Activated CD4-positive, alpha-beta T cell treated with anti-CD3 and anti-CD28 coated beads for 36 hours (primary cell): ENCODE results near the gene VPREB1. TPM values are rescaled to one million over a fixed set of nuclear protein-coding genes. Genes with fewer than 3 reads are reported as not detected.
"Not testable (repeated sequence)": the region's sequence is repeated elsewhere in the genome, so short reads cannot be mapped to it uniquely, and the experiment has no call there.

ENCODE experiments used
- ATAC-seq: fragments of 200-7000 bp; cut with Tn5 transposase; one replicate; pipeline ENCODE4 v1.10.0; 2021; ENCODE audit warnings: mild to moderate bottlenecking, moderate library complexity
- CTCF ChIA-PET: fragments of 350-600 bp; sonication (Branson Sonifier 250); formaldehyde crosslinking; loops from one replicate; lab custom pipeline; 2021; ENCODE audit warnings: antibody characterized with exemption; lab: Charles Lee
- POLR2A ChIA-PET: fragments of 350-600 bp; sonication (Branson Sonifier 250); formaldehyde crosslinking; loops from one replicate; lab custom pipeline; 2021; ENCODE audit warnings: antibody characterized with exemption, inconsistent platforms; lab: Charles Lee
- DNase-seq: peaks from one replicate; pipeline ENCODE4 v3.0.0-alpha.2; 2020
- H3K27ac Mint-ChIP-seq: one replicate; pipeline ENCODE4 v1.8.0; 2021; ENCODE audit warnings: mixed read lengths
- H3K27me3 Mint-ChIP-seq: one replicate; pipeline ENCODE4 v1.8.0; 2021; ENCODE audit warnings: mixed read lengths
- H3K36me3 Mint-ChIP-seq: one replicate; pipeline ENCODE4 v1.8.0; 2021; ENCODE audit warnings: low read depth, mixed read lengths
- H3K4me1 Mint-ChIP-seq: one replicate; pipeline ENCODE4 v1.8.0; 2021; ENCODE audit warnings: mixed read lengths
- H3K4me3 Mint-ChIP-seq: one replicate; pipeline ENCODE4 v1.8.0; 2021; ENCODE audit warnings: mild to moderate bottlenecking, moderate library complexity, mixed read lengths
- H3K9me3 Mint-ChIP-seq: one replicate; pipeline ENCODE4 v1.8.0; 2021; ENCODE audit warnings: low read depth, mixed read lengths
- intact Hi-C, 2 experiments: fragments of 100-400 bp; cut with DNase I in 1 of 2; cut with micrococcal nuclease in 1 of 2; formaldehyde crosslinking; loops; one replicate each; pipeline versions ENCODE4 v1.14.2 to v1.15.1; 2022 to 2024; cut with DNase I, micrococcal nuclease
- total RNA-seq, 2 experiments: library from RNA; stranded (reverse); gene quantifications; one replicate each; pipeline ENCODE4 v1.2.3, GENCODE V29; 2021

VPREB1 gene
- total RNA-seq, 2 experiments from 2014 or later, result not detected

DNA sequence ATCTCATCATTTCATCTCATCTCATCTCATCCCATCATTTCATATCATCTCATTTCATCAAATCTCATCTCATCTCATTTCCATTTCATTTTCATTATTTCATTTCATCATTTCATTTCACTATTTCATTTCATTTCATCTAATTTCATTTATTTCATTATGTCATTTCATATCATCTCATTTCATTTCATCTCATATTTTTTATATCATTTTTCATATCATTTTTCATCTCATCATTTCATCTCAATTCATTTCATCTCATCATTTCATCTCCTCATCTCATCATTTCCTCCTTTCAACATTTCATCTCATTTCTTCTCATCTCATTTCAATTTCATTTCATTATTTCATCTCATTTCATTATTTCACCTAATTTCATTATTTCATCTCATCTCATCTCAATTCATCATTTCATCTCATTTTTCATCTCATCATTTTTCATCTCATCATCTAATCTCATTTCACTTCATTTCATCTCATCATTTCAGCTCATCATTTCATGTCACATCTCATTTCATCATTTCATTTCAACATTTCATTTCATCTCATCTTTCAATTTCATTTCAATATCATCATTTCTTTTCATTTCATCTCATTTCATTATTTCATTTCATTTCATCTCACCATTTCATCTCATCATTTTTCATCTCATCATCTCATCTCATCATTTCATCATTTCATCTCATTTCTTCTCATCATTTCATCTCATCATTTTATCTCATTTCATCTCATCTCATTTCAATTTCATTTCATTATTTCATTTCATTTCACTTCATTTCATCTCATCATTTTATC, 40.6 kb downstream of the VPREB1 start:
- ATAC-seq, H3K27me3 Mint-ChIP-seq, intact Hi-C loops, CTCF ChIA-PET, H3K4me1 Mint-ChIP-seq, H3K9me3 Mint-ChIP-seq, DNase-seq, H3K4me3 Mint-ChIP-seq, POLR2A ChIA-PET, H3K27ac Mint-ChIP-seq, H3K36me3 Mint-ChIP-seq: not testable (repeated sequence)

DNA sequence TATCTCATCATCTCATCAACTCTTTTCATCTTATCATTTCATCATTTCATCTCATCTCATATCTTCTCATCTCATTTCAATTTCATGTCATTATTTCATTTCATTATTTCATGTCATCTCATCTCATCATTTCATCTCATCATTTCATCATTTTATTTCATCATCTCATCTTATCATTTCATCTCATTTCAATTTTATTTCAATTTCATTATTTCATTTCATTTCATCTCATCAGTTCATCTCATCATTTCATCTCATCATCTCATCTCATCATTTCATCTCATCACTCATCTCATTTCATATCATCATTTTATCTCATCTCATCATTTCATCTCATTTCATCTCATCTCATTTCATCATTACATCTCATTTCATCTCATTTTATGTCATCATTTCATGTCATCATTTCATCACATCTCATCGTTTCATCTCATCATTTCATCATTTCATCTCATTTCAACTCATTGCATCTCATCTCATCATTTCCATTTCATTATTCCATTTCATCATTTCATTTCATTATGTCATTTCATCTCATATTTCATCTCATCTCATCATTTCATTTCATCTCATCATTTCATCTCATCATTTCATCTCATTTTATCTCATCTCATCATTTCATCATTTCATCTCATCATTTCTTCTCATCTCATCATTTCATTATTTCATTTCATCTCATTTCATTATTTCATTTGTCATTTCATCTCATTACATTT, 42.0 kb downstream of the VPREB1 start:
- CTCF ChIA-PET, H3K27ac Mint-ChIP-seq, H3K4me3 Mint-ChIP-seq, POLR2A ChIA-PET, intact Hi-C loops, ATAC-seq, H3K36me3 Mint-ChIP-seq, H3K27me3 Mint-ChIP-seq, H3K4me1 Mint-ChIP-seq, H3K9me3 Mint-ChIP-seq, DNase-seq: not testable (repeated sequence)

DNA sequence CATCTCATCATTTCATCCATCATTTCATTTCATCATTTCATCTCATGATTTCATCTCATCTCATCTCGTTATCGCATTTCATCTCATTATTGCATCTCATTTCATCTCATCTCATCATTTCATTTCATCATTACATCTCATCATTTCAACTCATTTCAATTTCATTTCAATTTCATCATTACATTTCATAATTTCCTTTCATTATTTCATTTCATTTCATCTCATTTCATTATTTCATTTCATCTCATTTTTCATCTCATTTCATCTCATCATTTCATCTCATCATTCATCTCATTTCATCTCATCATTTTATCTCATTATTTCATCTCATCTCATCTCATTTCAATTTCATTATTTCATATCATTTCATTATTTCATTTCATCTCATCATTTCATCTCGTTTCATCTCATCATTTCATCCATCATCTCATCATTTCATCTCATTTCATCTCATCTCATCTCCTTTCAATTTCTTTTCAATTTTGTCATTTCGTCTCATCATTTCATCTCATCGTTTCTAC, 42.6 kb downstream of the VPREB1 start:
- CTCF ChIA-PET, POLR2A ChIA-PET, intact Hi-C loops, ATAC-seq, H3K36me3 Mint-ChIP-seq, H3K4me1 Mint-ChIP-seq, H3K27ac Mint-ChIP-seq, H3K9me3 Mint-ChIP-seq, H3K4me3 Mint-ChIP-seq, DNase-seq, H3K27me3 Mint-ChIP-seq: not testable (repeated sequence)

DNA sequence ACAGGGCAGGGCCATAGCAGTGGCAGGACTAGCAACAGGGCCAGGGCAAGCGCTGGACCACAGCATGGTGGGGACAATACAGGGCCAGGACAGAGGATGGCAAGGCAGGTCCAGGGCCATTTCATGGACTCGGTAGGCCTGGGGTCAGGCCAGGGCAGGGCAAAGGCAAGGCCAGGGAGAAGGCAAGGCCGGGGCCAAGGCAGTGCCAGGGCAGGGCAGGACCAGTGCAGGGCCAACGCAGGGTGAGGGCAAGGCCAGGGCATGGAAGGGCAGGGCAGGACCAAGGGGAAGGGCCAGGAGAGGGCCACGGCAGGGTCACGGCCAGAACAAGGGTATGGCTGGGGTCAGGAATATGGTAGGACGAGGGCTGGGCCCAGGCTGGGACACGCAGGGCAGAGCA, 45.1 kb downstream of the VPREB1 start:
- H3K36me3 Mint-ChIP-seq, H3K27me3 Mint-ChIP-seq, CTCF ChIA-PET, DNase-seq, intact Hi-C loops, POLR2A ChIA-PET, H3K27ac Mint-ChIP-seq, H3K9me3 Mint-ChIP-seq, H3K4me3 Mint-ChIP-seq, H3K4me1 Mint-ChIP-seq, ATAC-seq: not testable (repeated sequence)

DNA sequence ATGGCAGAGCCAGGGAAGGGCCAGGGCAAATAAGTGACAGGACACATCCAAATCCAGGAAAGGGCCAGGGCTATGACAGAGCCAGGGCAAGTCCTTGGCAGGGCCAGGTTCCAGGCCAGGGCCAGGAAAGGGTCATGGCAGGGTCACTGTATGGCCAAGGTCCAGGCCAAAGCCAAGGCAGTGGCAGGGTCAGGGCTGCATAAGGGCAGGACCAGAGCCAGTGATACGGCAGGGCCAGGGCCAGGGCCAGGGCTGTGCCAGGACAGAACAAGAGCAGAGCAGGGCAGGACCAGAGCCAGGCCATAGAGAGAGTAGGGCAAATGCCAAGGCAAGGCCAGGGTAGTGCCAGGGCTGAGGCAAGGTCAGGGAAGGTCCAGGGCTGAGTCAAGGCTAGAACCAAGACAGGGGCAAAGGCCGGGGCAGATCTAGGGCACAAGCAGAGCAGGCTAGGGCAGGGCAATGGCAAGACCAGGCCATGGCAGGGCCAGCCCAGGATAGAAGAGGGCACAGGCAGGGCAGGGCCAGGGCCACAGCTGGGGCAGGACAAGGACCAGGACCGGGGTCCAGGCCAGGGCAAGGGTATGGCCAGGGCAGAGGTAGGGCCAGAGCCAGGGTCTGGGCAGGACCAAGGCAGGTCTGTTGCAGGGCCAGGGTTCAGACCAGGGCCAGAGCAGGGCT, 46.7 kb downstream of the VPREB1 start:
- POLR2A ChIA-PET, DNase-seq, H3K4me1 Mint-ChIP-seq, CTCF ChIA-PET, H3K9me3 Mint-ChIP-seq, intact Hi-C loops, ATAC-seq, H3K36me3 Mint-ChIP-seq, H3K27ac Mint-ChIP-seq, H3K27me3 Mint-ChIP-seq, H3K4me3 Mint-ChIP-seq: not testable (repeated sequence)

DNA sequence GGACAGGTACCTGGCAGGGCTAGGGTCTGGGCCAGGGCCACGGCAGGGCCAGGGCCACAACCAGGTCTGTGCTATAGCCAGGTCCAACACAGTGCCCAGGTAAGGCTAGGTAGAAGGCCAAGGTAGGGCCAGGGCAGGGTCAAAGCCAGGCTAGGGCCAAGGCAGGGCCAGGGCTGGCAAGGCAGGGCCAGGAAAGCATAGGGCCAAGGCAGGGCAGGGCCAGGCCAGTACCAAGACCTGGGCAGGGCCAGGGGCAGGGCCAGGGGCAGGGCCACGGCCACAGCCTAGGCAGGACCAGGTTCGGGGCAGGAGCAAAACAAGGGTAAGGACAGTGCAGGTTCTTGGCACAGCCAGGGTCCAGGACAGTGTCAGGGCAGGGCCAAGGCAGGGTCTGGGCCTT, 48.1 kb downstream of the VPREB1 start:
- H3K4me1 Mint-ChIP-seq, H3K36me3 Mint-ChIP-seq, H3K9me3 Mint-ChIP-seq, H3K4me3 Mint-ChIP-seq, H3K27me3 Mint-ChIP-seq, DNase-seq, H3K27ac Mint-ChIP-seq, ATAC-seq, POLR2A ChIA-PET, CTCF ChIA-PET, intact Hi-C loops: not testable (repeated sequence)

DNA sequence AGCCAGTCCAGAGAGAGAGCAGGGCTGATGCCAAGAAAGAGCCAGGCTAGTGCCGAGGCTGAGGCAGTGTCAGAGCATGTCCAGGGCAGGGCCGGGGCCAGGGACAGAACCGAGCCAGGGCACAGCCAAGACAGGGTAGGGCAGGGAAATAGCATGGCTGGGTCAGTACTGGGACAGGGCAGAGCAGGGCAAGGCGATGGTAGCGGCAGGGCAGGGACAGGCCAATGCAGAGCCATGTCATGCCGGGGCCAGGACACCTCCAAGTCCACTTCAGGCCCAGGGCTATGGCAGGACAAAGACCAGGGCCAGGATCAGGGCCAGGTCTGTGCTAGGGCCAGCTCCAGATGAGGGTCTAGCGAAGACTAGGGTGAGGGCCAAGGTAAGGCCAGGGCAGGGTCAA, 48.9 kb downstream of the VPREB1 start:
- H3K4me3 Mint-ChIP-seq, CTCF ChIA-PET, H3K4me1 Mint-ChIP-seq, ATAC-seq, POLR2A ChIA-PET, H3K36me3 Mint-ChIP-seq, H3K27ac Mint-ChIP-seq, H3K9me3 Mint-ChIP-seq, H3K27me3 Mint-ChIP-seq, intact Hi-C loops, DNase-seq: not testable (repeated sequence)

DNA sequence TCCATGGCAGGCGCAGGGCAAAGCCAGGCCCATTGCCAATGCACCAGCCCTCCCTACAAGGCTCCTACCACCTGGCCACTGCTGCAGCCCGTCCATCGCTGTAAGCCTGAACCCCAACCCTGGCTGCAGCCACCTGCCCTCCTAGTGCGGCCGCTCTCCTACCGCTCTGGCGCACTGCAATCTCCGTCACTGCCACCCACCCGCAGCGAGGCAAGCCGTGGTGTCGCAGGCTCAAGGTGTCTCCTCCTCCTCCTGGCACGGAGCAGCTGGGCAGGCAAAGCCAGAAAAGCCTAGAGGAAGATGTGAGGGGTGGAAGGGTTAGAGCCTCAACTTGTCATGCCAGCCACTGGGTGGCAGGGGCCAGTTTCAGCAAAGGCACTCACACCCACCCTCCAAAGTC, 50.1 kb downstream of the VPREB1 start:
- H3K4me3 Mint-ChIP-seq, H3K36me3 Mint-ChIP-seq, CTCF ChIA-PET, POLR2A ChIA-PET, intact Hi-C loops, H3K27me3 Mint-ChIP-seq, DNase-seq, ATAC-seq, H3K9me3 Mint-ChIP-seq, H3K27ac Mint-ChIP-seq: not testable (repeated sequence)
- H3K4me1 Mint-ChIP-seq, result peaks cover 12% of the 10 kb centered on the region
